GM21526 (cell line): ENCODE data around the gene DCTPP1.
"Not testable (repeated sequence)": the region's sequence is repeated elsewhere in the genome, so short reads cannot be mapped to it uniquely, and the experiment has no call there.

Source experiments
- ATAC-seq: cut with Tn5 transposase; IDR thresholded peaks from one replicate; pipeline ENCODE4 v1.9.1; 2021; ENCODE audit warnings: moderate library complexity; ENCODE audit not compliant: unreplicated experiment, low FRiP score

DCTPP1 gene

GRCh38 chr16:30429678-30430427, at the start of gene DCTPP1:
Gene DCTPP1, minus strand, starts transcription at chr16:30430030. Its CDS starts 50 bp downstream, at chr16:30429980.
- ATAC-seq: peak; percentile 85

- ATAC-seq: no peak
Measured at GRCh38 chr16:30478766-30479478, 49.1 kb upstream of the DCTPP1 start.

- ATAC-seq: not testable (repeated sequence)
Measured at GRCh38 chr16:30477773-30478172, 47.9 kb upstream of the DCTPP1 start.

DNA sequence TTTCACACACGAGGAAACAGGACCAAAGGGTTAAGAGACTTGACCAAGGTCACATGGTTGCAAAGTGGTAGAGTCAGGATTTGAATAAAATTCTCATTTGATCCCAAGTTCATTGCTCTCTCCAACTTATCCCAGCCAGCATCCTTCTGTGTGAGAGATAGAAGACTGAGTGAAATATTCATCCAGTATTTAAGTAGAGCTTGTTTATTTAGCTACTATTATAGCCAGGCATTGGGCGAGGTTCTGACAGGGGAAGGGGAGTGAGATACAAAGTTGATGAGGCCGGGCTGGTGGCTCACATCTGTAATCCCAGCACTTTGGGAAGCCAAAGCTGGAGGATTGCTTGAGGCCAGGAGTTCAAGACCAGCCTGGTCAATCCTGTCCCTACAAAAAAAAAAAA, 47.2 kb upstream of the DCTPP1 start:
- ATAC-seq: no peak

DNA sequence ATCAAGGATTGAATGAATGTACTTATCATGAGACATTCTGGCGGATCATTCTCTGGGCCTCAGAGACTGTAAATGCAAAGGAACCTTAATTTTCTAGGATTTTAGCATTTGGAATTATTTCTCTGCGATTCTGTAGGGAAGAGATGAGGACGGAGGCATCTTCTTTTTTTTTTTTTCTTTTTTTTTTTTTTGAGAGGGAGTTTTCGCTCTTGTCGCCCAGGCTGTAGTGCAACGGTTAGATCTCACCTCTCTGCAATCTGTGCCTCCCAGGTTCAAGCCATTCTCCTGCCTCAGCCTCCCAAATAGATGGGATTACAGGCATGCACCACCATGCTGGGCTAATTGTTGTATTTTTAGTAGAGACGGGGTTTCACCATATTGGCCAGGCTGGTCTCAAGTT, 44.9 kb upstream of the DCTPP1 start:
- ATAC-seq: no peak

GRCh38 chr16:30474074-30474452, 44.2 kb upstream of the DCTPP1 start:
- ATAC-seq: no peak

- ATAC-seq: no peak
Measured at GRCh38 chr16:30473231-30474073, 43.6 kb upstream of the DCTPP1 start.

- ATAC-seq: peak; percentile 48
Measured at GRCh38 chr16:30472328-30472942, 42.6 kb upstream of the DCTPP1 start, which contains the start of gene ITGAL. Gene ITGAL, plus strand, starts transcription at chr16:30472742. Its CDS starts 96 bp downstream, at chr16:30472838.

DNA sequence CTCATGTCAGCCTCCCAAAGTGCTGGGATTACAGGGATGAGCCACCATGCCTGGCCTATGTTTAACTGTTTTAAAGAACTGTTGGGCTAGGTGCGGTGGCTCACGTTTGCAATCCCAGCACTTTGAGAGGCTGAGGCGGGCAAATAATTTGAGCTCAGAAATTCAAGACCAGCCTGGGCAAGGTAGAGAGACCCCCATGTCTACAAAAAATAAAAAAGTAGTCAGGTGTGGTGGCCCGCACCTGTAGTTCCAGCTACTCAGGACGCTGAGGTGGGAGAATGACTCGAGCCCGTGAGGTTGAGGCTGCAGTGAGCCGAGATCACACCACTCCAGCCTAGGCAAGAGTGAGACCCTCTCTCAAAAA, 40.8 kb upstream of the DCTPP1 start:
- no peak for ATAC-seq

DNA sequence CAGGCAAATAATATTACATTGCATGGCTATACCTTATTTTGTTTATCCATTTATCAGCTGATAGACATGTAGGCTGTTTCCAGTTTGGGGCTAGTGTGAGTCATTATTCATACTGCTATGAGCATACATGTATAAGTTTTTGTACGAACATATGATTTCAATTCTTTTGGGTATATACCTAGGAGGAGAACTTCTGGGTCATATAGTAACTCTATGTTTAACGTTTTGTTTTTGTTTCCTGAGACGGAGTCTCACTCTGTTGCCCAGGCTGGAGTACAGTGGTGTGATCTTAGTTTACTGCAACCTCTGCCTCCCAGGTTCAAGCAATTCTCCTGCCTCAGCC, 40.3 kb upstream of the DCTPP1 start:
- no peak for ATAC-seq

DNA sequence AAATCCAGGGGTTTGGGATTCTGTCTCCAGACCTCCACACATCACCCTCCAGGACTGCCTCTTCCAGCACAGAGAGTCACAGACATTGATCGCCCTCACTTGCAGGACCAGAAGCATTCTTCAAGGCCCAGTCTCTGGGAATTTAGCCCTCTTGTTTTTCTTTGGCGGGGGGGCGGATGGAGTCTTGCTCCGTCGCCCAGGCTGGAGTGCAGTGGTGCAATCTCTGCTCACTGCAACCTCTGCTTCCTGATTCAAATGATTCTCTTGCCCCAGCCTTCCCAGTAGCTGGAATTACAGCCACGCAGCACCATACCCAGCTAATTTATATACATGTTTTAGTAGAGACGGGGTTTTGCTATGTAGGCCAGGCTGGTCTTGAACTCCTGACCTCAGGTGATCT, 34.2 kb upstream of the DCTPP1 start:
- ATAC-seq: no peak

- ATAC-seq: not testable (repeated sequence)
Measured at GRCh38 chr16:30461426-30461825, 31.6 kb upstream of the DCTPP1 start.

- ATAC-seq: no peak
Measured at GRCh38 chr16:30459456-30459855, 29.6 kb upstream of the DCTPP1 start.

- ATAC-seq: peak; percentile 69
Measured at GRCh38 chr16:30458561-30459394, 28.9 kb upstream of the DCTPP1 start.

DNA sequence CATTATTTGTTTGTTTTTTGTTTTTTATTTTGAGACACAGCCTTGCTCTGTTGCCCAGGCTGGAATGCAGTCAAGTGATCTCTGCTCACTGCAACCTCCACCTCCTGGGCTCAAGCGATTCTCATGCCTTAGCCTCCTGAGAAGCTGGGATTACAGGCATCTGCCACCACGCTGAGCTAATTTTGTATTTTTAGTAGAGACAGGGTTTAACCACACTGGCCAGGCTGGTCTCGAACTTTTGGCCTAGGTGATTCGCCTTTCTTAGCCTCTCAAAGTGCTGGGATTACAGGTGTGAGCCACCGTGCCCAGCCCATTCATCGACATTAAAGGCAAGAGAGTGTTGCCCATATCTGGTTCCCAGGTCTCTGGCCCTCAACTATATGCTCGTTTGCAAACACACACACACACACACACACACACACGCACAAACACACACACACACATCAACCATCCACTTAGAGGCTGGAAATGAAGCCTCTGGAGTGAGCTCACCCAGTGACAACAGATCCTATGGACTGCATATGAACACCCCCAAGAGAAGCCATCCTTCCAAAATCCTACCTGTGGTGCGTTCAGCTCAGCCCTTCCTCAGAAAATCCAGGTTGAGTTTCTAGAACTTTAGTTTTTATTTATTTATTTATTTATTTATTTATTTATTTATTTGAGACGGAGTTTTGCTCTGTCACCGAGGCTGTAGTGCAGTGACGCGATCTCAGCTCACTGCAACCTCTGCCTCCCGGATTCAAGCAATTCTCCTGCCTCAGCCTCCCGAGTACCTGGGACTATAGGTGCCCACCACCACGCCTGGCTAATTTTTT, 28.1 kb upstream of the DCTPP1 start:
- ATAC-seq: no peak

DNA sequence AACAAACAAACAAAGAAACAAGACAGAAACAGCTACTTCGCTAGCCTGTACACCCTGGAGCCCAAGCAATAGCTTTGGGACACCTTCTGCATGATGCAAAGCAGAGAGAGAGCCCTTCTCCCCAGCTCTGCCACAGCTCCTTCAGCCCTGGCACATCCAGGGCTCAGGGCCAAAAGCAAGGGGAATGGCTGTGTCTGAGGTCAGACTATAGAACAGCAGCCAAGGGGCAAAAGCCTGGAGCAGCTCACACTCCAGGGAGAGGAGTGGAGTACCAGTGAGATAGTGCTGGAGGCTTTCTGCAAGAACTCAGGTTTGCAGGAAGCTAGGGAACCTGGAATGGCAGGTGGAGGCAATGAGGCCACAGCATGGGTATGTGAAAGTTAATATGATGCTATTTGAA, 27.4 kb upstream of the DCTPP1 start:
- no peak for ATAC-seq

GRCh38 chr16:30456302-30456701, 26.5 kb upstream of the DCTPP1 start:
- ATAC-seq: no peak

GRCh38 chr16:30452709-30453580, 23.1 kb upstream of the DCTPP1 start:
- ATAC-seq: not testable (repeated sequence)
